Neural cell (in vitro differentiated cells): ENCODE results near the gene GIPC2.

ENCODE experiments used
- POLR2AphosphoS5 ChIP-seq: IDR thresholded peaks from 2 replicates; pipeline ENCODE4 v1.6.1; 2012
- TAF1 ChIP-seq: IDR thresholded peaks from 2 replicates; pipeline ENCODE4 v1.6.1; 2012; ENCODE audit warnings: low read depth
- TF ChIP-seq, protein P1 (sequence below): fragments of 450-650 bp; IDR thresholded peaks from 2 replicates; pipeline ENCODE4 v1.5.1; 2014; ENCODE audit warnings: antibody characterized with exemption, mild to moderate bottlenecking, moderate library complexity; ENCODE audit not compliant: poor library complexity, severe bottlenecking

DNA sequence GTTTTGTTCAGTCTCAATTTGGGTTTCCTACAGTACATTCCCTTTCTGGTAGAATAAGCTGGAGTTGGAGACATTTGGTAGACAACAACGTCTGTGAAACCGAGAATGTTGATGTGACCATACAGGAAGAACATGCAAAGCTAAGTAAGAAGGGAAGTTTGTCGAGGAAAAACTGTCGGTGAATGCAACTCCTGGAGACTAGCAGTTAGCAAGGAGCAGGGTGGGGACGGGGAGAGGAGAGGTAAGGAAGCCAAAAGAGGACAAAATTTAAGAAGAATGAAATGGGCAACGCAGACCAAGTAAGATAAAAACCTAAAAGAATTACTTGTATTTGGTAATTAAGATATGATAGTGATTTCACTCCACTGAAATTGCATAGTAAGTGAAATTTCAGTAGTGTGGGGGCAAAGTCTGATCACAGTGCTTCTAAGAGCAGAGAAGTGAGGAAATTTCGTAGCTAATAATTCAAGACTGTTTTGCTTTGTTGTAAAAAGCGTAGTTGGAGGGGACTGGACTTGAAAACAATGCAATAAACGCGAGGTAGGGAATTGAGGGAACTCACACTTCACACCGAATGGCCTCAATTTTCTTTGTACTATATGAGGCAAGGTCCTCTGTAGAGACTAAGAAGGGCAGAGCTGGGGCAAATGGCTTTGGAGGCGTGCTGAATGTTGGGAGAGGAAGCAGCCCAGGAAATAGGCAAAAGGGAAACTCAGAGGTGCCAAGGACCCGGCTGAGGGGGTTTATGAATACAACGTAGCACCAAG is 787 bp upstream of the GIPC2 start:
- TF ChIP-seq, protein P1, sequence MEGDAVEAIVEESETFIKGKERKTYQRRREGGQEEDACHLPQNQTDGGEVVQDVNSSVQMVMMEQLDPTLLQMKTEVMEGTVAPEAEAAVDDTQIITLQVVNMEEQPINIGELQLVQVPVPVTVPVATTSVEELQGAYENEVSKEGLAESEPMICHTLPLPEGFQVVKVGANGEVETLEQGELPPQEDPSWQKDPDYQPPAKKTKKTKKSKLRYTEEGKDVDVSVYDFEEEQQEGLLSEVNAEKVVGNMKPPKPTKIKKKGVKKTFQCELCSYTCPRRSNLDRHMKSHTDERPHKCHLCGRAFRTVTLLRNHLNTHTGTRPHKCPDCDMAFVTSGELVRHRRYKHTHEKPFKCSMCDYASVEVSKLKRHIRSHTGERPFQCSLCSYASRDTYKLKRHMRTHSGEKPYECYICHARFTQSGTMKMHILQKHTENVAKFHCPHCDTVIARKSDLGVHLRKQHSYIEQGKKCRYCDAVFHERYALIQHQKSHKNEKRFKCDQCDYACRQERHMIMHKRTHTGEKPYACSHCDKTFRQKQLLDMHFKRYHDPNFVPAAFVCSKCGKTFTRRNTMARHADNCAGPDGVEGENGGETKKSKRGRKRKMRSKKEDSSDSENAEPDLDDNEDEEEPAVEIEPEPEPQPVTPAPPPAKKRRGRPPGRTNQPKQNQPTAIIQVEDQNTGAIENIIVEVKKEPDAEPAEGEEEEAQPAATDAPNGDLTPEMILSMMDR: no peak
- TF ChIP-seq TAF1 (no peak), POLR2AphosphoS5 (no peak)
